Fibroblast of gingiva (primary cell): Measurements from ENCODE around the gene ASMTL.
"Not testable (repeated sequence)": the region's sequence is repeated elsewhere in the genome, so short reads cannot be mapped to it uniquely, and the experiment has no call there.

Experiments
- DNase-seq: peaks from one replicate; pipeline ENCODE4 v3.0.0-alpha.2; 2011; ENCODE audit warnings: low read depth

The ASMTL gene

GRCh38 chrX:1452516-1453394 lies at the start of gene ASMTL:
TSS of gene ASMTL (minus strand) at chrX:1452909. CDS start at chrX:1452840, 69 bp downstream.
- peak; percentile 97 for DNase-seq

- no peak for DNase-seq
Measured at GRCh38 chrX:1502241-1502640, 49.5 kb upstream of the ASMTL start.

GRCh38 chrX:1500701-1501624 lies 48.3 kb upstream of the ASMTL start:
- DNase-seq: no peak

- DNase-seq: no peak
Measured at GRCh38 chrX:1496076-1496475, 43.4 kb upstream of the ASMTL start.

GRCh38 chrX:1493877-1494510 lies 41.3 kb upstream of the ASMTL start:
- DNase-seq: no peak

GRCh38 chrX:1493412-1493811 lies 40.7 kb upstream of the ASMTL start:
- no peak for DNase-seq

- DNase-seq: no peak
Measured at GRCh38 chrX:1492421-1493012, 39.8 kb upstream of the ASMTL start.

GRCh38 chrX:1491851-1492349 lies 39.2 kb upstream of the ASMTL start:
- DNase-seq: no peak

GRCh38 chrX:1491248-1491647 lies 38.5 kb upstream of the ASMTL start:
- not testable (repeated sequence) for DNase-seq

GRCh38 chrX:1490723-1491122 lies 38.0 kb upstream of the ASMTL start:
- not testable (repeated sequence) for DNase-seq

- DNase-seq: not testable (repeated sequence)
Measured at GRCh38 chrX:1489354-1489753, 36.6 kb upstream of the ASMTL start.

- no peak for DNase-seq
Measured at GRCh38 chrX:1488745-1489144, 36.0 kb upstream of the ASMTL start.

- no peak for DNase-seq
Measured at GRCh38 chrX:1488141-1488540, 35.4 kb upstream of the ASMTL start.

GRCh38 chrX:1487401-1487800 lies 34.7 kb upstream of the ASMTL start:
- no peak for DNase-seq

- DNase-seq: no peak
Measured at GRCh38 chrX:1486749-1487361, 34.1 kb upstream of the ASMTL start.

GRCh38 chrX:1486177-1486576 lies 33.5 kb upstream of the ASMTL start:
- no peak for DNase-seq

- no peak for DNase-seq
Measured at GRCh38 chrX:1485033-1485432, 32.3 kb upstream of the ASMTL start.

- no peak for DNase-seq
Measured at GRCh38 chrX:1484638-1485019, 31.9 kb upstream of the ASMTL start.

- no peak for DNase-seq
Measured at GRCh38 chrX:1483843-1484637, 31.3 kb upstream of the ASMTL start.

- not testable (repeated sequence) for DNase-seq
Measured at GRCh38 chrX:1482530-1482928, 29.8 kb upstream of the ASMTL start.
